Measurements from ENCODE around the gene MICU1.

GRCh38 chr10:72483471-72483870 is 142.4 kb downstream of the MICU1 start:
- TF ChIP-seq EP300 (IDR thresholded peaks at IDR 0.05) = no peak
- no peak for TF ChIP-seq CTCF (IDR thresholded peaks at IDR 0.05)
- no peak for TF ChIP-seq SMC3 (IDR thresholded peaks at IDR 0.05)
- TF ChIP-seq MYC (IDR thresholded peaks at IDR 0.05; ENCODE audit: borderline replicate concordance, low read length) = no peak
- TF ChIP-seq CEBPB (IDR thresholded peaks at IDR 0.05) = no peak
- no peak for TF ChIP-seq E2F6 (IDR thresholded peaks at IDR 0.05; ENCODE audit: borderline replicate concordance, low read depth)
- no peak for TF ChIP-seq MAFK (IDR thresholded peaks at IDR 0.05; ENCODE audit: partially characterized antibody)

Data from A549 (cell line).